AG04450 (cell line): ENCODE data around the gene SCN7A. TPM values are rescaled to one million over a fixed set of nuclear protein-coding genes. Genes with fewer than 3 reads are reported as not detected.

Experiments used
- polyA plus RNA-seq: library from polyadenylated mRNA; depleted of rRNA; stranded (reverse); fragments of >200 nt; gene quantifications from 2 replicates; pipeline ENCODE4 v1.2.3, GENCODE V29; 2011; rRNA removed

Gene SCN7A
- polyA plus RNA-seq, 1 experiment = 9.8 TPM

Other genes with a start within 250 kb of the SCN7A start
- 39.9 and 56.8 TPM in 2 replicates for gene SCN9A, start 118.3 kb downstream of the SCN7A start, polyA plus RNA-seq